Endodermal cell (in vitro differentiated cells): ENCODE results near the gene APMAP. TPM values are rescaled to one million over a fixed set of nuclear protein-coding genes. Genes with fewer than 3 reads are reported as not detected.
A peak's percentile ranks its signal among the peaks of the same experiment; 100 is the strongest.

Experiments used
- DNase-seq: peaks from one replicate; pipeline ENCODE4 v3.0.0-alpha.2; 2017
- H3K27ac ChIP-seq: 2 replicates; pipeline ENCODE4 v1.5.1; 2013; ENCODE audit warnings: mild to moderate bottlenecking, low read depth, low read length, moderate library complexity
- H3K27me3 ChIP-seq: 2 replicates; pipeline ENCODE4 v1.6.1; 2013; ENCODE audit warnings: mild to moderate bottlenecking, low read length, moderate library complexity; ENCODE audit not compliant: insufficient read depth, control insufficient read depth, poor library complexity, severe bottlenecking
- H3K36me3 ChIP-seq: 2 replicates; pipeline ENCODE4 v1.7.0; 2013; ENCODE audit warnings: mild to moderate bottlenecking, low read length, moderate library complexity; ENCODE audit not compliant: control insufficient read depth, insufficient read depth
- H3K4me1 ChIP-seq: one replicate; pipeline ENCODE4 v1.7.0; 2013; ENCODE audit warnings: low read length; ENCODE audit not compliant: control insufficient read depth, insufficient read depth
- H3K4me3 ChIP-seq: 2 replicates; pipeline ENCODE4 v1.5.1; 2013; ENCODE audit warnings: mild to moderate bottlenecking, low read length, moderate library complexity
- H3K9ac ChIP-seq: 2 replicates; pipeline ENCODE4 v1.6.1; 2013; ENCODE audit warnings: mild to moderate bottlenecking, low read length, moderate library complexity; ENCODE audit not compliant: poor library complexity, severe bottlenecking; ENCODE audit errors: extremely low read depth
- H3K9me3 ChIP-seq: 2 replicates; pipeline ENCODE4 v1.6.1; 2013; ENCODE audit warnings: mild to moderate bottlenecking, low read length, moderate library complexity; ENCODE audit not compliant: control insufficient read depth
- H3K27ac Mint-ChIP-seq: 2 replicates; pipeline ENCODE4 v1.8.0; 2020; ENCODE audit warnings: mixed read lengths
- H3K27me3 Mint-ChIP-seq: 2 replicates; pipeline ENCODE4 v1.8.0; 2021; ENCODE audit warnings: mild to moderate bottlenecking, mixed read lengths; ENCODE audit not compliant: insufficient read depth
- H3K36me3 Mint-ChIP-seq: 2 replicates; pipeline ENCODE4 v1.8.0; 2020; ENCODE audit warnings: low read depth, mixed read lengths
- H3K4me1 Mint-ChIP-seq: 2 replicates; pipeline ENCODE4 v1.8.0; 2020; ENCODE audit warnings: mixed read lengths
- H3K4me3 Mint-ChIP-seq: 2 replicates; pipeline ENCODE4 v1.8.0; 2020; ENCODE audit warnings: mild to moderate bottlenecking, moderate library complexity, mixed read lengths
- H3K9me3 Mint-ChIP-seq: 2 replicates; pipeline ENCODE4 v1.8.0; 2020; ENCODE audit warnings: mild to moderate bottlenecking, mixed read lengths
- WGBS, 2 experiments: methylation state at CpG; one replicate each; pipeline versions ENCODE4 v1.1.5 to v1.1.7; 2013; ENCODE audit warnings: missing lambda C conversion rate in 2 of 2, mixed read lengths in 1 of 2; ENCODE audit not compliant: insufficient coverage in 1 of 2, insufficient read length in 1 of 2; 5-methylcytosine and 5-hydroxymethylcytosine counted together
- total RNA-seq, 2 donors: library from RNA; stranded (reverse); fragmentation: NEBNext Ultra II Directional in 1 of 2; extraction: Animal tissue kit (Norgen Biotek cat#: 25700) in 1 of 2; gene quantifications; 2 replicates in 1 of 2; 3 replicates in 1 of 2; pipeline ENCODE4 v1.2.1, GENCODE V29; 2021
- TF ChIP-seq, protein P1 (sequence below): fragments of 200-600 bp; sonication (generic); conservative IDR thresholded peaks from 2 replicates; pipeline ENCODE4 v1.5.0; 2021; ENCODE audit warnings: antibody characterized with exemption, mild to moderate bottlenecking

APMAP gene
- total RNA-seq, 2 donors from 2014 or later: 60.2 to 65.6 TPM

GRCh38 chr20:24970754-24971153 is 21.8 kb downstream of the APMAP start:
- WGBS, 2 experiments: 84 to 90% methylated on average over 3 to 8 of the region's 8 CpGs
- peaks cover 50% of the 10 kb centered on the region for H3K36me3 ChIP-seq
- Mint-ChIP-seq H3K9me3 (peaks cover 4% of the 10 kb centered on the region), H3K4me3 (no peak overlapping the region), H3K27ac (no peak overlapping the region), H3K27me3 (no peaks in the 10 kb centered on the region), H3K36me3 (peaks cover 71% of the 10 kb centered on the region), H3K4me1 (no peaks in the 10 kb centered on the region)
- no peak overlapping the region for H3K4me3 ChIP-seq
- no peak overlapping the region for H3K27ac ChIP-seq
- H3K9me3 ChIP-seq: peaks cover 10% of the 10 kb centered on the region
- TF ChIP-seq, protein P1, sequence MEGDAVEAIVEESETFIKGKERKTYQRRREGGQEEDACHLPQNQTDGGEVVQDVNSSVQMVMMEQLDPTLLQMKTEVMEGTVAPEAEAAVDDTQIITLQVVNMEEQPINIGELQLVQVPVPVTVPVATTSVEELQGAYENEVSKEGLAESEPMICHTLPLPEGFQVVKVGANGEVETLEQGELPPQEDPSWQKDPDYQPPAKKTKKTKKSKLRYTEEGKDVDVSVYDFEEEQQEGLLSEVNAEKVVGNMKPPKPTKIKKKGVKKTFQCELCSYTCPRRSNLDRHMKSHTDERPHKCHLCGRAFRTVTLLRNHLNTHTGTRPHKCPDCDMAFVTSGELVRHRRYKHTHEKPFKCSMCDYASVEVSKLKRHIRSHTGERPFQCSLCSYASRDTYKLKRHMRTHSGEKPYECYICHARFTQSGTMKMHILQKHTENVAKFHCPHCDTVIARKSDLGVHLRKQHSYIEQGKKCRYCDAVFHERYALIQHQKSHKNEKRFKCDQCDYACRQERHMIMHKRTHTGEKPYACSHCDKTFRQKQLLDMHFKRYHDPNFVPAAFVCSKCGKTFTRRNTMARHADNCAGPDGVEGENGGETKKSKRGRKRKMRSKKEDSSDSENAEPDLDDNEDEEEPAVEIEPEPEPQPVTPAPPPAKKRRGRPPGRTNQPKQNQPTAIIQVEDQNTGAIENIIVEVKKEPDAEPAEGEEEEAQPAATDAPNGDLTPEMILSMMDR: no peak
- H3K4me1 ChIP-seq: no peaks in the 10 kb centered on the region
- H3K27me3 ChIP-seq: no peaks in the 10 kb centered on the region
- H3K9ac ChIP-seq: no peak overlapping the region
- DNase-seq: peak; percentile 17

DNA sequence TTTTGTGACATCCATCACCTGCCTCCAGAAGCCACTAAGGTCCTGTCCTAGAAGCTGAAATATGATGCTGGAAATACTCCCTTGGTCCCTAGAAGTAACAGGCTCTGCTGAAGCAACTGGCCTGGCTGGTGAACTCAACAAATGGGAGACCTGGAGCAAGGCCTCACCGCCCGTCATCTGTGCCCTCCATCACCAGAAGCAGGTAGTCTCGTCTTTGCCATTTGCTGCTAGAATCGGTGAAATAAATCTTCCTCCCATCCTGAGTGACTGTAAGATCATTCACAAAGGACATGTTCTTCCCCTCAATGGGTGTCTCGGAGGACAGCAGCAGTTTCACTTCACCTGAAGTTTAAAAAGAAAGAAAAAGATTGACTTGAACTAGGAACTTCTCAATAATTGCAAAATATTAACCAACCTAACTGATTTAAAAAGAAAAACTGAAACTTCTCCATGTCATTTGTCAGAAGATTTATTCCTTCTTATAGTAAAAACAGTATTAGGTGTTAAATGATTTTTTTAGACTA is 22.5 kb downstream of the APMAP start:
- H3K36me3 ChIP-seq: peaks cover 50% of the 10 kb centered on the region
- no peaks in the 10 kb centered on the region for H3K4me1 Mint-ChIP-seq
- H3K4me3 ChIP-seq: no peak overlapping the region
- H3K9ac ChIP-seq: no peak overlapping the region
- peak; percentile 16 for DNase-seq
- H3K27me3 ChIP-seq: no peaks in the 10 kb centered on the region
- TF ChIP-seq, protein P1: no peak
- H3K36me3 Mint-ChIP-seq: peaks cover 67% of the 10 kb centered on the region
- no peak overlapping the region for H3K27ac ChIP-seq
- H3K4me3 Mint-ChIP-seq: no peak overlapping the region
- H3K27me3 Mint-ChIP-seq: no peaks in the 10 kb centered on the region
- peaks cover 3% of the 10 kb centered on the region for H3K9me3 ChIP-seq
- no peaks in the 10 kb centered on the region for H3K4me1 ChIP-seq
- H3K9me3 Mint-ChIP-seq: no peaks in the 10 kb centered on the region
- H3K27ac Mint-ChIP-seq: no peak overlapping the region
- WGBS, 2 experiments: 93 to 95% methylated on average over 2 to 5 of the region's 5 CpGs

DNA sequence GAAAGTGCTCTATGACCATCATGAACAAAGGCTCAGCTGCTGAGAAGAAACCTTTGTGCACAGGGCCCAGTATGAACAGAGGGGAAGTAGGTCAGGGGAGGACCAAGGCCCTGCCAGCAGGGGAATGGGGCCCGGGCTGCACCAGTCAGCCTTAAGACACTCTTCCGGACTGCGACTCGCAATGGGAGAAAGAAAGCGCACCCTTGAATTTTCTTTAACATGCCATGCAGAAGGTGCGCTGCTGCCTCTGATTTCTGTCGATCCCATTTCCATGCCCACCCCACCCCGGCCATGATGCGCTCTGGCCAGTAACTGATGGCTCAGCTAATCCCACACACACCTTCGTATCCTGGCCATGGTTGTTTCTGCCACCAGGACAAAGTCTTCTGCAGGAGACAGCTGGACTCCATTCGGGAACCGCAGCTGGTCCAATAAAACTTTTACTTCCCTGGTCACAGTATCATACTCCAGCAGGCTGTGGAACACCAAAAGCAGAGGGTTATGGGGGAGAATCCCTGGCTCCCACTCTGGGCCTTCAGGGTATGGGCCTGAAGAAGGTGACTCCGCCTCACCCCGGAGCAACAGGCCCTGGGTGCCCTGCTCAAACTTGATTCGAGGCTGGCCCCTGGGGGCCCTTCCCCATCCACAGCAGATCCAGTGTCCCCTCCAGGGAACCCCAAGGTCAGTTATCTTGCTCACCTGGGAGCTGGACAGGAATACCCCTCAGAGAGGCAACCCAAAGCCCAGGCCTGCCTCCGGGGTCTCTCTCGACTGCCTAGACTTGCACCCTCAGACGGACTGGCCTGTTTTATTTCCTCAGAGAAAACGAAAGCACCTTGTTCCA is 23.1 kb downstream of the APMAP start:
- H3K27me3 Mint-ChIP-seq: no peaks in the 10 kb centered on the region
- Histone ChIP-seq H3K27me3 (no peaks in the 10 kb centered on the region), H3K9me3 (no peaks in the 10 kb centered on the region), H3K36me3 (peaks cover 50% of the 10 kb centered on the region), H3K4me1 (no peaks in the 10 kb centered on the region), H3K4me3 (no peak overlapping the region), H3K9ac (no peak overlapping the region), H3K27ac (no peak overlapping the region)
- H3K36me3 Mint-ChIP-seq: peaks cover 67% of the 10 kb centered on the region
- peak; percentile 7 for DNase-seq
- H3K4me1 Mint-ChIP-seq: no peaks in the 10 kb centered on the region
- no peak overlapping the region for H3K4me3 Mint-ChIP-seq
- H3K9me3 Mint-ChIP-seq: no peaks in the 10 kb centered on the region
- 93 to 97% methylated on average over 12 to 19 of the region's 19 CpGs for WGBS, 2 experiments
- TF ChIP-seq, protein P1: no peak
- H3K27ac Mint-ChIP-seq: no peak overlapping the region
